Measurements from ENCODE around the gene HNF1A. TPM values are rescaled to one million over a fixed set of nuclear protein-coding genes. Genes with fewer than 3 reads are reported as not detected.

HNF1A gene, protein sequence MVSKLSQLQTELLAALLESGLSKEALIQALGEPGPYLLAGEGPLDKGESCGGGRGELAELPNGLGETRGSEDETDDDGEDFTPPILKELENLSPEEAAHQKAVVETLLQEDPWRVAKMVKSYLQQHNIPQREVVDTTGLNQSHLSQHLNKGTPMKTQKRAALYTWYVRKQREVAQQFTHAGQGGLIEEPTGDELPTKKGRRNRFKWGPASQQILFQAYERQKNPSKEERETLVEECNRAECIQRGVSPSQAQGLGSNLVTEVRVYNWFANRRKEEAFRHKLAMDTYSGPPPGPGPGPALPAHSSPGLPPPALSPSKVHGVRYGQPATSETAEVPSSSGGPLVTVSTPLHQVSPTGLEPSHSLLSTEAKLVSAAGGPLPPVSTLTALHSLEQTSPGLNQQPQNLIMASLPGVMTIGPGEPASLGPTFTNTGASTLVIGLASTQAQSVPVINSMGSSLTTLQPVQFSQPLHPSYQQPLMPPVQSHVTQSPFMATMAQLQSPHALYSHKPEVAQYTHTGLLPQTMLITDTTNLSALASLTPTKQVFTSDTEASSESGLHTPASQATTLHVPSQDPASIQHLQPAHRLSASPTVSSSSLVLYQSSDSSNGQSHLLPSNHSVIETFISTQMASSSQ
- polyA plus RNA-seq (not detected in 3 replicates), polyA minus RNA-seq (not detected in 3 replicates)
- not detected for polyA plus RNA-seq (2011; ENCODE audit: low read depth)
- polyA plus RNA-seq (2011; cell fraction: cytosol; rRNA removed) = not detected in 2 replicates
- polyA plus RNA-seq (2011; cell fraction: nucleus; rRNA removed) = not detected in 2 replicates
- not detected in 2 replicates for polyA plus RNA-seq (2012; ENCODE audit: low replicate concordance)
- polyA minus RNA-seq (2011; cell fraction: cytosol; rRNA and poly(A)+ RNA removed) = not detected
- polyA minus RNA-seq (2011; cell fraction: nucleus; rRNA and poly(A)+ RNA removed) = not detected in 2 replicates

DNA sequence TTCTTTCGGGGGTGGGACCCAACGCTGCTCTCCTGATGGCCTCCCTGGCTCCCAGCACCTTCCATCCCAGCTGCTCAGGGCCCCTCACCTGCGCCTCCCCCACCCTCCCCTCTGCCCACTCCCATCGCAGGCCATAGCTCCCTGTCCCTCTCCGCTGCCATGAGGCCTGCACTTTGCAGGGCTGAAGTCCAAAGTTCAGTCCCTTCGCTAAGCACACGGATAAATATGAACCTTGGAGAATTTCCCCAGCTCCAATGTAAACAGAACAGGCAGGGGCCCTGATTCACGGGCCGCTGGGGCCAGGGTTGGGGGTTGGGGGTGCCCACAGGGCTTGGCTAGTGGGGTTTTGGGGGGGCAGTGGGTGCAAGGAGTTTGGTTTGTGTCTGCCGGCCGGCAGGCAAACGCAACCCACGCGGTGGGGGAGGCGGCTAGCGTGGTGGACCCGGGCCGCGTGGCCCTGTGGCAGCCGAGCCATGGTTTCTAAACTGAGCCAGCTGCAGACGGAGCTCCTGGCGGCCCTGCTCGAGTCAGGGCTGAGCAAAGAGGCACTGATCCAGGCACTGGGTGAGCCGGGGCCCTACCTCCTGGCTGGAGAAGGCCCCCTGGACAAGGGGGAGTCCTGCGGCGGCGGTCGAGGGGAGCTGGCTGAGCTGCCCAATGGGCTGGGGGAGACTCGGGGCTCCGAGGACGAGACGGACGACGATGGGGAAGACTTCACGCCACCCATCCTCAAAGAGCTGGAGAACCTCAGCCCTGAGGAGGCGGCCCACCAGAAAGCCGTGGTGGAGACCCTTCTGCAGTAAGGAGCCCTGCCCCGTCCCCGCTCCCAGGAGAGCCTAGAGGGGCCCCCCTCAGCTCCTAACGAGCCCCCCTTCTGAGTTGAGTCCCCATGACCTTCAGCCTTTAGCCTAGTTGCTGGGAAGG lies at the start of gene HNF1A:
TSS of gene HNF1A (plus strand) at position 248 of the 924 bp plus-strand sequence. CDS start at position 474, 226 bp downstream.
- H3K79me2 ChIP-seq (ENCODE audit: control insufficient read depth, insufficient read depth, low read length) = no peaks in the 10 kb centered on the region
- H3K9me1 ChIP-seq (ENCODE audit: control insufficient read depth, extremely low read depth, insufficient read depth, low read length) = no peaks in the 10 kb centered on the region
- H3K4me2 ChIP-seq (ENCODE audit: control insufficient read depth, extremely low read depth, insufficient read depth, low read depth, low read length) = no peak within 1 kb of the TSS
- FAIRE-seq = no peak
- H3K4me1 ChIP-seq (ENCODE audit: control insufficient read depth, extremely low read depth, insufficient read depth, low read length) = peaks cover 3% of the 10 kb centered on the region
- DNase-seq (ENCODE audit: low read depth, low spot score) = no peak
- dilution Hi-C loops (cut with MboI; ENCODE audit: extremely low pct_ligation_motif_present, low sequenced_read_pairs) = no loop called here
- H2AFZ ChIP-seq (ENCODE audit: control insufficient read depth, low read length) = no peak within 1 kb of the TSS
- no peak within 1 kb of the TSS for H3K27ac ChIP-seq (ENCODE audit: control insufficient read depth, insufficient read depth, low read length)
- H3K9me3 ChIP-seq (ENCODE audit: control insufficient read depth, low read depth, low read length) = no peaks in the 10 kb centered on the region
- H3K27me3 ChIP-seq (ENCODE audit: control insufficient read depth, extremely low read depth, insufficient read depth, low read length) = no peaks in the 10 kb centered on the region
- H3K36me3 ChIP-seq (ENCODE audit: control insufficient read depth in 2 of 2, extremely low read depth in 1 of 2, insufficient read depth in 2 of 2, low read length in 2 of 2) = no peaks in the 10 kb centered on the region
- H4K20me1 ChIP-seq (ENCODE audit: control insufficient read depth, extremely low read depth, insufficient read depth, low read length) = no peaks in the 10 kb centered on the region
- TF ChIP-seq, protein P1, sequence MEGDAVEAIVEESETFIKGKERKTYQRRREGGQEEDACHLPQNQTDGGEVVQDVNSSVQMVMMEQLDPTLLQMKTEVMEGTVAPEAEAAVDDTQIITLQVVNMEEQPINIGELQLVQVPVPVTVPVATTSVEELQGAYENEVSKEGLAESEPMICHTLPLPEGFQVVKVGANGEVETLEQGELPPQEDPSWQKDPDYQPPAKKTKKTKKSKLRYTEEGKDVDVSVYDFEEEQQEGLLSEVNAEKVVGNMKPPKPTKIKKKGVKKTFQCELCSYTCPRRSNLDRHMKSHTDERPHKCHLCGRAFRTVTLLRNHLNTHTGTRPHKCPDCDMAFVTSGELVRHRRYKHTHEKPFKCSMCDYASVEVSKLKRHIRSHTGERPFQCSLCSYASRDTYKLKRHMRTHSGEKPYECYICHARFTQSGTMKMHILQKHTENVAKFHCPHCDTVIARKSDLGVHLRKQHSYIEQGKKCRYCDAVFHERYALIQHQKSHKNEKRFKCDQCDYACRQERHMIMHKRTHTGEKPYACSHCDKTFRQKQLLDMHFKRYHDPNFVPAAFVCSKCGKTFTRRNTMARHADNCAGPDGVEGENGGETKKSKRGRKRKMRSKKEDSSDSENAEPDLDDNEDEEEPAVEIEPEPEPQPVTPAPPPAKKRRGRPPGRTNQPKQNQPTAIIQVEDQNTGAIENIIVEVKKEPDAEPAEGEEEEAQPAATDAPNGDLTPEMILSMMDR (optimal IDR thresholded peaks at IDR 0.05 in 1 of 3, IDR thresholded peaks at IDR 0.05 in 1 of 3, conservative IDR thresholded peaks at IDR 0.05 in 1 of 3; ENCODE audit: extremely low read depth in 1 of 3, insufficient read depth in 2 of 3, low read length in 3 of 3) = no peak
- TF ChIP-seq EZH2 (IDR thresholded peaks at IDR 0.05; ENCODE audit: low read length) = no peak
- no peak within 1 kb of the TSS for H3K9ac ChIP-seq (ENCODE audit: control insufficient read depth, extremely low read depth, insufficient read depth, low read length)
- no peak within 1 kb of the TSS for H3K4me3 ChIP-seq (ENCODE audit: control insufficient read depth in 2 of 3, extremely low read depth in 1 of 3, insufficient read depth in 2 of 3, low read depth in 1 of 3, low read length in 3 of 3)

DNA sequence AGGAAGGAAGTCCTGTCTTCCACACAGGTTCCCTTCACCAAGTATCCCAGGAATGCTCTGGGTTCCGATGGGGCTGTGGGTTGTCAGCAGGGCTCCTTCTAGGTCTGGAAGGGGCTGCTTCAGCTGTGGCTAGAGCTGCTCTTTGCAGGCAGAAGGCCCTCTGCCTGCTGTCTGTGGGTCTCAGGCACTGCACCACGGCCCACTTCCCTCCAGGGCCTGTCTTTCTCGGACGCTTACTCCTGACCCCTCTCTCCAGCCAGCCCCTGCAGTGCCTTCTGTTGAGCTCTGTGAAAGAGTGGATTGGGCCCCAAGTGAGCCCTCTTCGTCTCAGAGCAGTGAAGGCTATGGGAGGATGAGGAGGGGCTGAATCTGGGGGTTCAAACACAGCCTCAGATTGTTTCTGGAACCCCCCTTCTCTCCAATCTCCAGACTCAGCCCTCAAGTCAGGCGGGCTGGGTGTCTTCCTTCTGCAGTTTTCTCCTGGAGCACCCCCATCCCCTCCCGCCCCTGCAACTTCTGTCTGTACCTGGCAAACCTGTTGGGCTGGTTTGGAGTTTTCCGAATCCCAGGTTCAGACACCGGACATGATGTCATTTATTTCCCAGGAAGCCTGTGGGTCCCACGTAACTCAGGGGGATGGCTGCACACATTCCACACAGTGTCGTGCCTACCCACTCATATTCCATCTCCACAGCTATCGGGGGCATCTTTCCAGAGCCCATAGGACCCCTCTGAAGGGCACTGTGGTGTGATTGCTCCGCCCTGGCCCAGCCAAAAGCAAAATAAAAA lies 49.3 kb upstream of the HNF1A start:
- H3K9me1 ChIP-seq (ENCODE audit: control insufficient read depth, extremely low read depth, insufficient read depth, low read length) = no peaks in the 10 kb centered on the region
- H3K27ac ChIP-seq (ENCODE audit: control insufficient read depth, insufficient read depth, low read length) = peak overlapping the region; percentile 78
- no peaks in the 10 kb centered on the region for H3K27me3 ChIP-seq (ENCODE audit: control insufficient read depth, extremely low read depth, insufficient read depth, low read length)
- dilution Hi-C loops (cut with MboI; ENCODE audit: extremely low pct_ligation_motif_present, low sequenced_read_pairs) = no loop called here
- peak overlapping the region in 2 of 3 experiments; percentile 38 to 43 for H3K4me3 ChIP-seq (ENCODE audit: control insufficient read depth in 2 of 3, extremely low read depth in 1 of 3, insufficient read depth in 2 of 3, low read depth in 1 of 3, low read length in 3 of 3)
- H3K4me2 ChIP-seq (ENCODE audit: control insufficient read depth, extremely low read depth, insufficient read depth, low read depth, low read length) = peak overlapping the region; percentile 85
- no peaks in the 10 kb centered on the region for H3K79me2 ChIP-seq (ENCODE audit: control insufficient read depth, insufficient read depth, low read length)
- H3K4me1 ChIP-seq (ENCODE audit: control insufficient read depth, extremely low read depth, insufficient read depth, low read length) = peaks cover 24% of the 10 kb centered on the region
- no peaks in the 10 kb centered on the region for H3K36me3 ChIP-seq (ENCODE audit: control insufficient read depth in 2 of 2, extremely low read depth in 1 of 2, insufficient read depth in 2 of 2, low read length in 2 of 2)
- FAIRE-seq (peak; percentile 84), DNase-seq (ENCODE audit: low read depth, low spot score) (peak; percentile 56)
- TF ChIP-seq, protein P1 (optimal IDR thresholded peaks at IDR 0.05 in 1 of 3, IDR thresholded peaks at IDR 0.05 in 1 of 3, conservative IDR thresholded peaks at IDR 0.05 in 1 of 3; ENCODE audit: extremely low read depth in 1 of 3, insufficient read depth in 2 of 3, low read length in 3 of 3) = no peak
- no peak for TF ChIP-seq EZH2 (IDR thresholded peaks at IDR 0.05; ENCODE audit: low read length)
- peak overlapping the region; percentile 74 for H3K9ac ChIP-seq (ENCODE audit: control insufficient read depth, extremely low read depth, insufficient read depth, low read length)
- no peaks in the 10 kb centered on the region for H4K20me1 ChIP-seq (ENCODE audit: control insufficient read depth, extremely low read depth, insufficient read depth, low read length)
- H2AFZ ChIP-seq (ENCODE audit: control insufficient read depth, low read length) = peak overlapping the region; percentile 95
- no peaks in the 10 kb centered on the region for H3K9me3 ChIP-seq (ENCODE audit: control insufficient read depth, low read depth, low read length)
